Spleen (tissue), 11 donors: ENCODE results near the gene AKNA. TPM values are rescaled to one million over a fixed set of nuclear protein-coding genes. Genes with fewer than 3 reads are reported as not detected.

Experiments
- DNase-seq: peaks from one replicate; pipeline ENCODE4 v3.0.0-alpha.2; 2020
- H3K27ac ChIP-seq, 8 donors: fragments of 200-600 bp; sonication (generic) in 7 of 8; 1 replicate in 4 of 8; 2 replicates in 4 of 8; pipeline versions ENCODE4 v1.5.0 to v1.8.0; 2016 to 2021; ENCODE audit warnings: inconsistent platforms in 4 of 8, mild to moderate bottlenecking in 4 of 8, moderate library complexity in 1 of 8
- H3K27me3 ChIP-seq, 7 donors: fragments of 200-600 bp; sonication (generic) in 6 of 7; replicated peaks in 1 of 7; 1 replicate in 4 of 7; 2 replicates in 3 of 7; pipeline versions ENCODE4 v1.5.0 to v1.8.0; 2016 to 2021; ENCODE audit warnings: inconsistent platforms in 3 of 7, mild to moderate bottlenecking in 1 of 7
- H3K36me3 ChIP-seq, 6 donors: fragments of 200-600 bp; sonication (generic) in 5 of 6; 1 replicate in 4 of 6; 2 replicates in 2 of 6; pipeline versions ENCODE4 v1.5.0 to v1.8.0; 2016 to 2021; ENCODE audit warnings: inconsistent platforms in 2 of 6
- H3K4me1 ChIP-seq, 6 donors: fragments of 200-600 bp; sonication (generic) in 5 of 6; 1 replicate in 3 of 6; 2 replicates in 3 of 6; pipeline versions ENCODE4 v1.5.0 to v1.8.0; 2016 to 2021; ENCODE audit warnings: inconsistent platforms in 3 of 6
- H3K4me3 ChIP-seq, 8 donors: fragments of 200-600 bp; sonication (generic) in 7 of 8; 1 replicate in 4 of 8; 2 replicates in 4 of 8; pipeline versions ENCODE4 v1.5.0 to v1.8.0; 2016 to 2021; ENCODE audit warnings: inconsistent platforms in 4 of 8, mild to moderate bottlenecking in 4 of 8, moderate library complexity in 2 of 8
- H3K9me3 ChIP-seq, 8 donors: fragments of 200-600 bp; sonication (generic) in 7 of 8; 1 replicate in 4 of 8; 2 replicates in 4 of 8; pipeline versions ENCODE4 v1.5.0 to v1.8.0; 2016 to 2021; ENCODE audit warnings: inconsistent platforms in 4 of 8
- POLR2A ChIP-seq, 3 donors: fragments of 450-650 bp; IDR thresholded peaks; one replicate each; pipeline ENCODE4 v1.5.1; 2017; ENCODE audit warnings: antibody characterized with exemption in 3 of 3, mild to moderate bottlenecking in 1 of 3
- POLR2AphosphoS5 ChIP-seq, 3 donors: sonication (generic); formaldehyde crosslinking; IDR thresholded peaks; one replicate each; pipeline ENCODE4 v1.5.1; 2017; ENCODE audit warnings: antibody characterized with exemption in 3 of 3
- WGBS, 5 donors: extraction: QIAGEN DNeasy Blood & Tissue Kit in 3 of 5; methylation state at CpG; one replicate each; pipeline versions ENCODE4 v1.1.5 to v1.1.7; 2013 to 2018; 5-methylcytosine and 5-hydroxymethylcytosine counted together
- intact Hi-C: fragments of 100-400 bp; cut with DNase I; formaldehyde crosslinking; loops from one replicate; pipeline ENCODE4 v1.15.0; 2023; ENCODE audit warnings: low total_unique reads
- polyA plus RNA-seq, 3 donors: library from polyadenylated mRNA; stranded (reverse); fragments of 200-250 nt; gene quantifications; one replicate each; pipeline ENCODE4 v1.2.1, GENCODE V29; 2013
- total RNA-seq, 7 donors: library from RNA; depleted of rRNA in 3 of 7; stranded (reverse); fragments of >200 nt in 3 of 7; fragmentation: NEBNext Ultra II Directional in 4 of 7; extraction: Animal tissue kit (Norgen Biotek cat#: 25700) in 4 of 7; gene quantifications; one replicate each; pipeline versions ENCODE4 v1.1.0 to v1.2.1, GENCODE V29; 2016 to 2021
- TF ChIP-seq, protein P1 (sequence below), 11 experiments: fragments of 200-600 bp in 7 of 11; fragments of 450-650 bp in 4 of 11; sonication (generic) in 4 of 11; IDR thresholded peaks in 8 of 11; conservative IDR thresholded peaks in 3 of 11; 1 replicate in 7 of 11; 2 replicates in 4 of 11; pipeline versions ENCODE4 v1.4.0 to v1.8.0; 2016 to 2021; ENCODE audit warnings: antibody characterized with exemption in 11 of 11, inconsistent platforms in 4 of 11, mild to moderate bottlenecking in 1 of 11
- donor health status: healthy with polysubstance abuse.
- donor health status: DM: no; HTN: no; CAD: no; lungs with moderate emphysema.
- donor health status: DM: no; HTN: no; CAD: no.
- donor health status: Bipolar disorder and iron deficiency.
- donor health status: healthy.
- donor health status: DM: no; HTN: no; CAD: no.
- donor health status: DM: yes; HTN: yes; CAD: no.

The AKNA gene
- total and polyA plus RNA-seq, 10 donors, result 92.9 to 324 (median 216) TPM

DNA sequence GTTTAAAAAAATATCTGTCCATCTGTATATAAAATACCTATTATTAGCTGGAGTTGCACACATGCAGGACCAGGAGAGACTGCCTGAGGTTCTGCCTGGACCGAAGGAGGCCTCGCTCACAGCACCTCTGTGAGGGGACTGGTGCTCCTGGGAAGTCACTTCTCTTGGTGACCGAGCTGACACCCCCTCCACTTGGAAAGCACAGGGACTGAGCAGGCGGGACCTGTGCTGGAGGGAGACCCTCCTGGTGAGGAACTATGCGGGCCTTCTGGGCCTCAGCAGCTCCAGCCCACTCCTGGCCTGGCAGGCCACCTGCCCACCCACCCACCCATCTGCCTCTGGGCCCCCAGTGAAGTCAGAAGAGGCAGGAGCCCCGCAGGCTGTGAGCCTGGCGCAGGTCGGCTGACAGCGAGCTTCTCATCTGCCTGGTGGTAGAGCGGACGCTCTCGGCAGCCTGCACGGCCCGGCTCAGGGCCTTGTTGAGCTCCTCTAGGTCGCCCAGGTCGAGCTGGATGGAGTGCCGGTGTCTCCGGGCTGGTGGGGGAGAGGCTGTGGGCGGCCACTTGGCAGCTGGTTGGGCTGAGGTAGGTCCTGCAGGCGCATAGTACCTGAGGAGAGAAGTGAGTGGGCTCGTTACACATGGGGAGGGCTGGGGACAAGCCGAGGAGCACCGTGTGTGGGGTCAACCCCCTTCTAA is 50.9 kb downstream of the AKNA start:
- peaks cover 3 to 77% (median 75%) of the 10 kb centered on the region in 6 donors for H3K36me3 ChIP-seq
- H3K4me3 ChIP-seq, result no peak overlapping the region
- peaks cover 0 to 35% (median 16%) of the 10 kb centered on the region in 6 donors for H3K4me1 ChIP-seq
- intact Hi-C loops, result no loop called here
- H3K9me3 ChIP-seq, result peaks cover 0 to 4% (median 0%) of the 10 kb centered on the region in 8 donors
- DNase-seq, result no peak
- TF ChIP-seq POLR2AphosphoS5 (IDR thresholded peaks at IDR 0.05) (peak; percentile 41 to 79 (median 46)), POLR2A (IDR thresholded peaks at IDR 0.05) (no peak)
- TF ChIP-seq, protein P1, sequence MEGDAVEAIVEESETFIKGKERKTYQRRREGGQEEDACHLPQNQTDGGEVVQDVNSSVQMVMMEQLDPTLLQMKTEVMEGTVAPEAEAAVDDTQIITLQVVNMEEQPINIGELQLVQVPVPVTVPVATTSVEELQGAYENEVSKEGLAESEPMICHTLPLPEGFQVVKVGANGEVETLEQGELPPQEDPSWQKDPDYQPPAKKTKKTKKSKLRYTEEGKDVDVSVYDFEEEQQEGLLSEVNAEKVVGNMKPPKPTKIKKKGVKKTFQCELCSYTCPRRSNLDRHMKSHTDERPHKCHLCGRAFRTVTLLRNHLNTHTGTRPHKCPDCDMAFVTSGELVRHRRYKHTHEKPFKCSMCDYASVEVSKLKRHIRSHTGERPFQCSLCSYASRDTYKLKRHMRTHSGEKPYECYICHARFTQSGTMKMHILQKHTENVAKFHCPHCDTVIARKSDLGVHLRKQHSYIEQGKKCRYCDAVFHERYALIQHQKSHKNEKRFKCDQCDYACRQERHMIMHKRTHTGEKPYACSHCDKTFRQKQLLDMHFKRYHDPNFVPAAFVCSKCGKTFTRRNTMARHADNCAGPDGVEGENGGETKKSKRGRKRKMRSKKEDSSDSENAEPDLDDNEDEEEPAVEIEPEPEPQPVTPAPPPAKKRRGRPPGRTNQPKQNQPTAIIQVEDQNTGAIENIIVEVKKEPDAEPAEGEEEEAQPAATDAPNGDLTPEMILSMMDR (IDR thresholded peaks at IDR 0.05 in 8 of 11, conservative IDR thresholded peaks at IDR 0.05 in 3 of 11), result no peak
- H3K27me3 ChIP-seq, result no peaks in the 10 kb centered on the region
- 92 to 95% (median 94%) methylated on average over 6 to 23 of the region's 23 CpGs for WGBS, 5 donors
- H3K27ac ChIP-seq, result no peak overlapping the region

DNA sequence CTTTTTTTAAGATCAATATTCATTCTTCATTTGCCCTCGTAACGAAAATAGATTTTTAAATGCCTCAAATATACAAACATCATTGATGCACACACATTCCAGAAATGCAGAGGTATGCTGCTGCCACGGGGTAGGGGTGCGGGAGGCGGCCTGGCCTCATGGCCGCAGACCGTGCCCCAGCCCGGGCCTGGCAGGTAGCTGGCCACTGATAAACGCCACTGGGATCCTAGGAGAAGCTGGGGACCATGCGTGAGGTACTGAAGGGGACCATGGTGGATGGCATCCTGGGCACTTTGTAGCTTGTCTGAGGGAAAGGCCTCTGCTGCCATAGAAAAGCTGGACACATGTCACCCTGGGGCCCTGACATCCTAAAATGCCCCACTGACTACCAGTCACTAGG is 51.6 kb downstream of the AKNA start:
- H3K4me1 ChIP-seq, result peaks cover 0 to 31% (median 16%) of the 10 kb centered on the region in 6 donors
- no peak for DNase-seq
- peaks cover 0 to 4% (median 0%) of the 10 kb centered on the region in 8 donors for H3K9me3 ChIP-seq
- H3K27me3 ChIP-seq, result no peaks in the 10 kb centered on the region
- H3K4me3 ChIP-seq, result no peak overlapping the region
- H3K27ac ChIP-seq, result no peak overlapping the region
- intact Hi-C loops, result no loop called here
- H3K36me3 ChIP-seq, result peaks cover 3 to 70% (median 68%) of the 10 kb centered on the region in 6 donors
- TF ChIP-seq, protein P1 (IDR thresholded peaks at IDR 0.05 in 8 of 11, conservative IDR thresholded peaks at IDR 0.05 in 3 of 11), result no peak
- TF ChIP-seq POLR2AphosphoS5 (IDR thresholded peaks at IDR 0.05) (peak; percentile 36 to 84 (median 48)), POLR2A (IDR thresholded peaks at IDR 0.05) (no peak)
- 79 to 85% (median 84%) methylated on average over 10 of the region's 10 CpGs for WGBS, 5 donors

DNA sequence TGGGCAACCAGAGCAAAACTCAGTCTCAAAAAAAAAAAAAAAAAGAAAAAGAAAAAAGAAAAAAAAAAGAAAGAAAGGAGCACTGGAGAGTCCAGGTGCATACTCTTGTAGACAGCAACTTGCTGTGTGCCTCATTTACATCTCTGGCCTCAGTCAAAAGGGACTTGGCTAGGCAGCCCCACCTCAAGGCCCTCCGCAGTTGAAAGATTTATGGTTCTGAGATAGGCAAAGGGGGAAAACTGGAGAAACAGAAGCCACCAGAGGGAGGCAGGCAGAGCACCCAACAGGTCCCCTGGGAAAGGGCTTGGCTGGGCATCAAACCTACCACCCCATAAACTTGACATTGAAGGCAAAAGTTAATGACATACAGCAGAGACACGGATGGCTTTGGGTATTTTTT is 52.0 kb downstream of the AKNA start:
- Histone ChIP-seq H3K27me3 (no peaks in the 10 kb centered on the region), H3K4me1 (peaks cover 0 to 31% (median 14%) of the 10 kb centered on the region in 6 donors), H3K36me3 (peaks cover 3 to 66% (median 64%) of the 10 kb centered on the region in 6 donors), H3K4me3 (no peak overlapping the region), H3K27ac (no peak overlapping the region), H3K9me3 (peaks cover 0 to 4% (median 0%) of the 10 kb centered on the region in 8 donors)
- 73 to 87% (median 86%) methylated on average over 2 of the region's 2 CpGs for WGBS, 5 donors
- TF ChIP-seq POLR2AphosphoS5 (IDR thresholded peaks at IDR 0.05), result no peak
- TF ChIP-seq POLR2A (IDR thresholded peaks at IDR 0.05), result no peak
- TF ChIP-seq, protein P1 (IDR thresholded peaks at IDR 0.05 in 8 of 11, conservative IDR thresholded peaks at IDR 0.05 in 3 of 11), result no peak
- no peak for DNase-seq
- intact Hi-C loops, result no loop called here

DNA sequence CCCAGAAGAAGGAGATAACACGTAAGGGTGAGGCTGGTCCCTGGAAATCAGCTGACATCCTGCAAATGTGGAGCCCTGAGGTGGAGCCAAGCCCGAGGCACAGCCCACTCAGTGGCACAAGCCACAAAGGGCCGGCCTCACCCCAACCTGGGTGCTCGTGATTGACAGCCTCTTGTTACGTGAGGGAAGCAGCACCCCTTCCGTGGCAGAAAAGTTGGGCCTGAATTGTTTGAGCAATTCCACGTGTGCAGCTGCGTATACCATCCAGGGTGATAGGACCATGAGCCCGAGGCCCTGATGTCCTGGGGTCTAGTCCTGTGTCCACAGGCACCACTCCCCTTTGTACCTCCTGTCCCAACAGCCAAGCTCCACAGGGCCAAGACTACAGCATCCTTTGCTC is 53.3 kb downstream of the AKNA start:
- intact Hi-C loops, result no loop called here

More for the DNA sequence above, 53.3 kb downstream of the AKNA start:
- peaks cover 3 to 54% (median 52%) of the 10 kb centered on the region in 6 donors for H3K36me3 ChIP-seq
- H3K27me3 ChIP-seq, result no peaks in the 10 kb centered on the region
- no peak overlapping the region for H3K4me3 ChIP-seq
- H3K4me1 ChIP-seq, result peaks cover 0 to 23% (median 4%) of the 10 kb centered on the region in 6 donors
- WGBS, 5 donors, result 80 to 93% (median 90%) methylated on average over 7 to 9 of the region's 9 CpGs; no CpG with 5 or more reads in 1 of the 5 donors
- TF ChIP-seq POLR2AphosphoS5 (IDR thresholded peaks at IDR 0.05), result peak; percentile 70 to 82 (median 77)
- TF ChIP-seq, protein P1 (IDR thresholded peaks at IDR 0.05 in 8 of 11, conservative IDR thresholded peaks at IDR 0.05 in 3 of 11), result no peak
- TF ChIP-seq POLR2A (IDR thresholded peaks at IDR 0.05), result no peak
- H3K9me3 ChIP-seq, result peaks cover 0 to 4% (median 0%) of the 10 kb centered on the region in 8 donors
- peak overlapping the region in 1 of 8 donors; percentile 24 for H3K27ac ChIP-seq
- no peak for DNase-seq
